ENCODE measurements around the gene UHRF2. TPM values are rescaled to one million over a fixed set of nuclear protein-coding genes. Genes with fewer than 3 reads are reported as not detected.

Gene UHRF2
- total RNA-seq, 1 experiment from 2014 or later: 45.2 TPM

- H2BK15ac ChIP-seq (ENCODE audit: low read depth, low read length): no peak overlapping the region
- peak overlapping the region; percentile 67 for H4K5ac ChIP-seq (ENCODE audit: insufficient read length, low read depth, low read length)
- Mint-ChIP-seq H3K9me3 (no peaks in the 10 kb centered on the region), H3K4me3 (peak overlapping the region; percentile 86), H3K4me1 (peaks cover 36 to 39% of the 10 kb centered on the region in 2 experiments), H3K36me3 (ENCODE audit: insufficient read depth in 1 of 3, low read depth in 3 of 3) (peaks cover 7 to 10% (median 9%) of the 10 kb centered on the region in 3 experiments; a peak in 6 of 7 replicates), H3K27ac (peak overlapping the region in 2 of 3 experiments; percentile 31 to 90; a peak in 3 of 7 replicates), H3K27me3 (ENCODE audit: low read depth) (peaks cover 22% of the 10 kb centered on the region)
- H3K79me2 ChIP-seq (ENCODE audit: insufficient read depth, low read length): peaks cover 31% of the 10 kb centered on the region; the same call in 1 of the 2 replicates
- no peak overlapping the region for H4K8ac ChIP-seq (replicated peaks; ENCODE audit: insufficient read length, low read depth, low read length)
- H3K18ac ChIP-seq (ENCODE audit: insufficient read length, low read depth, low read length): peak overlapping the region; percentile 95
- H2BK12ac ChIP-seq (ENCODE audit: insufficient read length, low read depth, low read length): no peak overlapping the region
- no peak overlapping the region for H4K91ac ChIP-seq (ENCODE audit: insufficient read length, low read depth, low read length)
- peaks cover 14% of the 10 kb centered on the region for H3K23me2 ChIP-seq (ENCODE audit: insufficient read length, low read depth, low read length, poor library complexity, severe bottlenecking)
- no peak overlapping the region for H2AK5ac ChIP-seq (ENCODE audit: insufficient read length, low read length)
- no peak overlapping the region for H3K56ac ChIP-seq (ENCODE audit: insufficient read length, low read depth, low read length)
- no peak overlapping the region for H3K23ac ChIP-seq (ENCODE audit: insufficient read length, low read depth, low read length)
- no peak overlapping the region for H3K27ac ChIP-seq (ENCODE audit: insufficient read length, low read depth, low read length)
- H3K4me2 ChIP-seq (ENCODE audit: insufficient read depth, insufficient read length, low read length): peak overlapping the region; percentile 92
- no peak overlapping the region for H2BK20ac ChIP-seq (ENCODE audit: low read depth, low read length, poor library complexity, severe bottlenecking)
- H3K27me3 ChIP-seq (ENCODE audit: insufficient read depth, low read length): no peaks in the 10 kb centered on the region; the same call in 1 of the 2 replicates
- TF ChIP-seq CTCF (conservative IDR thresholded peaks at IDR 0.05): no peak
- peaks cover 6% of the 10 kb centered on the region for H3K79me1 ChIP-seq (ENCODE audit: insufficient read depth, low read depth, low read length, poor library complexity, severe bottlenecking)
- DNase-seq: peak; percentile 32
- no peak overlapping the region for H3T11ph ChIP-seq (ENCODE audit: low read length)
- H3K4ac ChIP-seq (ENCODE audit: low read depth, low read length): no peak overlapping the region
- no peak overlapping the region for H2BK120ac ChIP-seq (ENCODE audit: low read depth, low read length, poor library complexity, severe bottlenecking)
- no peaks in the 10 kb centered on the region for H3K9me3 ChIP-seq (ENCODE audit: control insufficient read depth, low read depth, low read length)
- no peaks in the 10 kb centered on the region; the same call in 1 of the 2 replicates for H3K4me1 ChIP-seq (ENCODE audit: insufficient read depth, low read length)
- WGBS (ENCODE audit: extremely low coverage, insufficient read length, low lambda C conversion rate): no CpG with 5 or more reads among the region's 92 CpGs
- peak overlapping the region; percentile 87 for H3K9ac ChIP-seq (ENCODE audit: extremely low read depth, insufficient read length, low read length)
- H2AFZ ChIP-seq (ENCODE audit: low read length): no peak overlapping the region
- H2BK5ac ChIP-seq (ENCODE audit: insufficient read length, low read length): no peak overlapping the region
- peak overlapping the region; percentile 93 for H3K14ac ChIP-seq (ENCODE audit: insufficient read depth, low read length)
- no peaks in the 10 kb centered on the region for H4K20me1 ChIP-seq (ENCODE audit: control insufficient read depth, insufficient read depth, insufficient read length)
Measured at GRCh38 chr9:6413365-6414246, 607 bp downstream of the UHRF2 start.
